ENCODE results near the gene RUVBL1. TPM values are rescaled to one million over a fixed set of nuclear protein-coding genes. Genes with fewer than 3 reads are reported as not detected.

RUVBL1 gene
- total and polyA plus RNA-seq, 7 donors = 12.0 to 40.6 (median 17.1) TPM

- TF ChIP-seq CTCF (IDR thresholded peaks at IDR 0.05) (no peak), EP300 (IDR thresholded peaks at IDR 0.05) (no peak), POLR2AphosphoS5 (IDR thresholded peaks at IDR 0.05) (no peak)
- intact Hi-C loops (cut with DNase I) = no loop called here
- Histone ChIP-seq H3K36me3 (peaks cover 0 to 29% (median 6%) of the 10 kb centered on the region in 4 donors), H3K4me1 (peaks cover 0 to 47% (median 36%) of the 10 kb centered on the region in 4 donors), H3K27me3 (no peaks in the 10 kb centered on the region), H3K4me3 (no peak overlapping the region), H3K27ac (peak overlapping the region in 1 of 4 donors; percentile 81), H3K9me3 (no peaks in the 10 kb centered on the region)
- 70 to 86% methylated on average over 10 of the region's 10 CpGs for WGBS, 2 donors
- no peak for DNase-seq
These were observed 41.1 kb downstream of the RUVBL1 start for GRCh38 chr3:128082546-128082945.

GRCh38 chr3:128081846-128082245, 41.8 kb downstream of the RUVBL1 start:
- H3K9me3 ChIP-seq = no peaks in the 10 kb centered on the region
- H3K4me3 ChIP-seq = no peak overlapping the region
- peaks cover 0 to under 1% (median 0%) of the 10 kb centered on the region in 3 donors for H3K27me3 ChIP-seq
- H3K36me3 ChIP-seq = peaks cover 0 to 26% (median 6%) of the 10 kb centered on the region in 4 donors
- TF ChIP-seq CTCF (IDR thresholded peaks at IDR 0.05) (no peak), EP300 (IDR thresholded peaks at IDR 0.05) (no peak), POLR2AphosphoS5 (IDR thresholded peaks at IDR 0.05) (no peak), POLR2A (IDR thresholded peaks at IDR 0.05) (no peak)
- H3K27ac ChIP-seq = no peak overlapping the region
- peaks cover 0 to 53% (median 41%) of the 10 kb centered on the region in 4 donors for H3K4me1 ChIP-seq
- intact Hi-C loops (cut with DNase I) = no loop called here
- DNase-seq = peak; percentile 15
- WGBS, 2 donors = 21 to 68% methylated on average over 4 of the region's 4 CpGs

GRCh38 chr3:128081226-128081625, 42.4 kb downstream of the RUVBL1 start:
- H3K4me1 ChIP-seq = peaks cover 0 to 54% (median 46%) of the 10 kb centered on the region in 4 donors
- H3K36me3 ChIP-seq = peaks cover 0 to 24% (median 6%) of the 10 kb centered on the region in 4 donors
- intact Hi-C loops (cut with DNase I) = no loop called here
- H3K27me3 ChIP-seq = peaks cover 0 to 4% (median 0%) of the 10 kb centered on the region in 3 donors
- H3K9me3 ChIP-seq = no peaks in the 10 kb centered on the region
- no peak overlapping the region for H3K4me3 ChIP-seq
- no peak for TF ChIP-seq POLR2A (IDR thresholded peaks at IDR 0.05)
- no peak for TF ChIP-seq POLR2AphosphoS5 (IDR thresholded peaks at IDR 0.05)
- TF ChIP-seq CTCF (IDR thresholded peaks at IDR 0.05) = no peak
- TF ChIP-seq EP300 (IDR thresholded peaks at IDR 0.05) = no peak
- peak; percentile 28 for DNase-seq
- WGBS, 2 donors = 69 to 87% methylated on average over 6 of the region's 6 CpGs
- H3K27ac ChIP-seq = no peak overlapping the region

- Histone ChIP-seq H3K4me3 (no peak overlapping the region), H3K9me3 (no peaks in the 10 kb centered on the region), H3K27me3 (peaks cover 0 to 4% (median 0%) of the 10 kb centered on the region in 3 donors), H3K4me1 (peaks cover 0 to 53% (median 47%) of the 10 kb centered on the region in 4 donors), H3K36me3 (peaks cover 0 to 24% (median 6%) of the 10 kb centered on the region in 4 donors), H3K27ac (no peak overlapping the region)
- 81 to 86% methylated on average over 6 of the region's 6 CpGs for WGBS, 2 donors
- no peak for TF ChIP-seq EP300 (IDR thresholded peaks at IDR 0.05)
- TF ChIP-seq POLR2AphosphoS5 (IDR thresholded peaks at IDR 0.05) = no peak
- no peak for TF ChIP-seq POLR2A (IDR thresholded peaks at IDR 0.05)
- TF ChIP-seq CTCF (IDR thresholded peaks at IDR 0.05) = no peak
- DNase-seq = no peak
- intact Hi-C loops (cut with DNase I) = no loop called here
These were observed 43.1 kb downstream of the RUVBL1 start for GRCh38 chr3:128080323-128081080.

Data from sigmoid colon (tissue), 7 donors.